Activated T-cell treated with anti-CD3 and anti-CD28 coated beads, Interleukin-2, amount 50 U/mL, for 72 hours (primary cell): ENCODE data around the gene DUOXA2. TPM values are rescaled to one million over a fixed set of nuclear protein-coding genes. Genes with fewer than 3 reads are reported as not detected.

ENCODE experiments used
- ATAC-seq, 2 donors: fragments of 150-1000 bp; cut with Tn5 transposase; replicated peaks in 1 of 2; 2 replicates each; pipeline ENCODE4 v1.10.0; 2021; ENCODE audit warnings: moderate library complexity in 2 of 2, mild to moderate bottlenecking in 1 of 2
- DNase-seq, 2 donors: peaks; one replicate each; pipeline ENCODE4 v3.0.0; 2021 to 2022; ENCODE audit warnings: mixed read lengths in 1 of 2
- H3K27ac Mint-ChIP-seq: one replicate; pipeline ENCODE4 v1.8.0; 2022; ENCODE audit warnings: mild to moderate bottlenecking, moderate library complexity, mixed read lengths
- H3K27me3 Mint-ChIP-seq: one replicate; pipeline ENCODE4 v1.8.0; 2022; ENCODE audit warnings: low read depth, mixed read lengths
- H3K36me3 Mint-ChIP-seq, 2 donors: one replicate each; pipeline ENCODE4 v1.8.0; 2022; ENCODE audit warnings: mixed read lengths in 2 of 2, mild to moderate bottlenecking in 1 of 2; ENCODE audit not compliant: insufficient read depth in 2 of 2
- H3K4me1 Mint-ChIP-seq: one replicate; pipeline ENCODE4 v1.8.0; 2022; ENCODE audit warnings: low read depth, mixed read lengths
- H3K4me3 Mint-ChIP-seq, 2 donors: one replicate each; pipeline ENCODE4 v1.8.0; 2022; ENCODE audit warnings: mild to moderate bottlenecking in 2 of 2, mixed read lengths in 2 of 2, moderate library complexity in 2 of 2
- H3K9me3 Mint-ChIP-seq, 2 donors: one replicate each; pipeline ENCODE4 v1.8.0; 2022; ENCODE audit warnings: mixed read lengths in 2 of 2
- total RNA-seq, 2 donors: library from RNA; stranded (reverse); gene quantifications; one replicate each; pipeline ENCODE4 v1.2.3, GENCODE V29; 2022

The DUOXA2 gene
- total RNA-seq, 2 donors from 2014 or later = not detected

- Mint-ChIP-seq H3K9me3 (no peaks in the 10 kb centered on the region), H3K36me3 (peaks cover 0 to 1% of the 10 kb centered on the region in 2 donors), H3K4me3 (peak overlapping the region; percentile 5 to 57), H3K4me1 (peaks cover 30% of the 10 kb centered on the region), H3K27ac (no peak overlapping the region), H3K27me3 (peaks cover 78% of the 10 kb centered on the region)
- DNase-seq (no peak), ATAC-seq (no peak)
These were observed 1.9 kb downstream of the DUOXA2 start for GRCh38 chr15:45116006-45116481.

GRCh38 chr15:45116482-45117307 lies 2.6 kb downstream of the DUOXA2 start:
- Mint-ChIP-seq H3K4me3 (peak overlapping the region; percentile 72 to 74), H3K9me3 (no peaks in the 10 kb centered on the region), H3K36me3 (peaks cover 0 to 1% of the 10 kb centered on the region in 2 donors), H3K27me3 (peaks cover 78% of the 10 kb centered on the region), H3K27ac (no peak overlapping the region), H3K4me1 (peaks cover 30% of the 10 kb centered on the region)
- DNase-seq = no peak
- ATAC-seq = no peak

DNA sequence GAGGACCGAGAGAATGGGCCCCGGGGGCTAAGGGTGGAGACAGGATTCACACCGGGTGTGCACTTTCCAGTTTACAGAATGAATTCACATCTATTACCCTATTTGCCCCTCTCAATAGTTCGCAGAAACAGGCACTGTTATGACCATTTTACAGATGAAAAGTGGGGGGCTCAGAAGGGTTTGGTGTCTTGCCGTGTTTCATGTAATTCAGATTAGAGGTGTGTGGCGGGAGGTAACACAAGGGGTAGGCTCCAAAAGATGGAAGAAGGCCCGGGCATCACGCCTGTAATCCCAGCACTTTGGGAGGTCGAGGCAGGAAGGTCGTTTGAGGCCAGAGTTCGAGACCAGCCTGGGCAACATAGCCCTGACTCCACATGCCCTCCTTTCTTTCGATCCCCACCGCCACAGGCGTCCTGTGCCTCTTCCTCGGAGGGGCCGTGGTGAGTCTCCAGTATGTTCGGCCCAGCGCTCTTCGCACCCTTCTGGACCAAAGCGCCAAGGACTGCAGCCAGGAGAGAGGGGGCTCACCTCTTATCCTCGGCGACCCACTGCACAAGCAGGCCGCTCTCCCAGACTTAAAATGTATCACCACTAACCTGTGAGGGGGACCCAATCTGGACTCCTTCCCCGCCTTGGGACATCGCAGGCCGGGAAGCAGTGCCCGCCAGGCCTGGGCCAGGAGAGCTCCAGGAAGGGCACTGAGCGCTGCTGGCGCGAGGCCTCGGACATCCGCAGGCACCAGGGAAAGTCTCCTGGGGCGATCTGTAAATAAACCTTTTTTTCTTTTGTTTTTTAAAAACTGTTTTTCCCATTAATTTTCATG lies 3.4 kb downstream of the DUOXA2 start:
- no peak overlapping the region for H3K27ac Mint-ChIP-seq
- peak; percentile 28 to 35 for ATAC-seq
- H3K9me3 Mint-ChIP-seq = no peaks in the 10 kb centered on the region
- H3K4me3 Mint-ChIP-seq = peak overlapping the region; percentile 72 to 74
- H3K36me3 Mint-ChIP-seq = peaks cover 0 to 1% of the 10 kb centered on the region in 2 donors
- peaks cover 70% of the 10 kb centered on the region for H3K27me3 Mint-ChIP-seq
- DNase-seq = no peak
- peaks cover 22% of the 10 kb centered on the region for H3K4me1 Mint-ChIP-seq

DNA sequence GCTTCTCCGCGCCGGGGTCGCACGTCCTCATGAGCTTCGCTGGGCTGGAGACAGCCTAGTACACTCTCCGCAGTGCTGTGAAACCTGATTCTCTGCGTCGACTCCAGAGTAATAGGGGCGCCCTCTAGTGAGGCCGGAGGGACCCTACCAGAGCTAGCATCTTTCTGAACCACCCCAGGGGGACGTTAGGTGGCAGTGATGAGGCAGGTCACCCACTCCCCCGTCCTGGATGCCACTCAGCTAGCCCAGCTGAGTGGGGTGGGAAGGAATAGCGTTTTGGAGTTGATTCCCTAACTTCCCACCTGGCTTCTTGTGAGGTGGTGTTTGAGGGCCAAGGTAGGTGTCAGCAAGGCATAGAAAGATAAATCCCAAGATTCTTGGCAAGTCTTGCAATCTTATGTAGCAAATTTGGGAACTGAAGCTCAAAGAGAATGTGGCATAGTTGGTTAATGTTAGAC lies 4.0 kb downstream of the DUOXA2 start:
- H3K9me3 Mint-ChIP-seq = no peaks in the 10 kb centered on the region
- ATAC-seq (peak; percentile 95 to 97), DNase-seq (peak; percentile 89 to 90)
- H3K27me3 Mint-ChIP-seq = peaks cover 63% of the 10 kb centered on the region
- peak overlapping the region; percentile 72 to 74 for H3K4me3 Mint-ChIP-seq
- H3K36me3 Mint-ChIP-seq = peaks cover 0 to 1% of the 10 kb centered on the region in 2 donors
- no peak overlapping the region for H3K27ac Mint-ChIP-seq
- H3K4me1 Mint-ChIP-seq = peaks cover 21% of the 10 kb centered on the region

GRCh38 chr15:45118996-45119395 lies 4.9 kb downstream of the DUOXA2 start:
- Mint-ChIP-seq H3K27me3 (peaks cover 63% of the 10 kb centered on the region), H3K27ac (no peak overlapping the region), H3K36me3 (peaks cover 0 to 1% of the 10 kb centered on the region in 2 donors), H3K4me3 (no peak overlapping the region), H3K4me1 (peaks cover 21% of the 10 kb centered on the region), H3K9me3 (no peaks in the 10 kb centered on the region)
- DNase-seq (no peak), ATAC-seq (no peak)

DNA sequence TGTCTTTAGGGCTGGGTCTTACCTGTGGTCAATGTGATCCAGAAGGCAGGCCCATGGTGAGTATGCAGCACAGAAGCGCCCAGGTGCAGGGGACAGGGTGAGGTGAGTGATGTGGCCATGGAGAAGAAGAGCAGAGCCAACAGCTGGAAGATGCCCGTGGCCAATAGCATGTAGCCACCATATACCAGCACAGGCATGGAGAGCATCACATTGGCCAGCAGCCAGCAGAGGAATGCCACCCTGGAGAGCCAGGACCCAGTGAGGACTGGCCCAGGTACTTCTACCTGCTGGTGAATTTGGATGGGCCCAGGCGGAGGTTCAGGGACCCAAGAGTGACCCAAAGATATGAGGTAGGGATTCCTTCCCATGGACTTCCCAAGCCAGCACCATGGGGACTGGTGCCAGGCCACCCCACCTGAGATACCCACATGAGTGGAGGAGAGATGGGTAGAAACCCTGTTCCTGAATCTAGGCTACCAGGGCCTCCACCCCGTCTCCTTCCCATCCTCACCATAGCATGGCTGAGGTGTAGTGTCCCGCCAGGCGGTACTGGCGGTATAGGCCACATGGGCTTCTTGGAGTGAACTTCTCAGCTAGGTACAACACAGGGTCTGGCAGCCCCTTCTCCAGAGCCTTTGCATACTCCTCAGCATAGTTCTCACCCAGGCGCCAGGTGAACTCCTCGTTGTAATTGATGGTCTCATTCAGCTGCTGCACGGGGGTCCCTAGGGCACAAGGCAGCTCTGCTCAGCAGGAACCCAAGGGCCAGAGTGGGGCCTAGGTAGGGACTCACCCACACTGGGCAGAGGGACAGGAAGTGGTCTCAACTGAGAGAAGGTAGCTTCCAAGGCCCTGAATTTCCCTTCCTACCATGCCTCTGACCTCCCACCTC lies 6.2 kb downstream of the DUOXA2 start:
- ATAC-seq (no peak), DNase-seq (no peak)
- no peaks in the 10 kb centered on the region for H3K9me3 Mint-ChIP-seq
- no peak overlapping the region for H3K4me3 Mint-ChIP-seq
- H3K27ac Mint-ChIP-seq = no peak overlapping the region
- H3K27me3 Mint-ChIP-seq = peaks cover 63% of the 10 kb centered on the region
- H3K36me3 Mint-ChIP-seq = peaks cover 0 to 1% of the 10 kb centered on the region in 2 donors
- peaks cover 21% of the 10 kb centered on the region for H3K4me1 Mint-ChIP-seq

DNA sequence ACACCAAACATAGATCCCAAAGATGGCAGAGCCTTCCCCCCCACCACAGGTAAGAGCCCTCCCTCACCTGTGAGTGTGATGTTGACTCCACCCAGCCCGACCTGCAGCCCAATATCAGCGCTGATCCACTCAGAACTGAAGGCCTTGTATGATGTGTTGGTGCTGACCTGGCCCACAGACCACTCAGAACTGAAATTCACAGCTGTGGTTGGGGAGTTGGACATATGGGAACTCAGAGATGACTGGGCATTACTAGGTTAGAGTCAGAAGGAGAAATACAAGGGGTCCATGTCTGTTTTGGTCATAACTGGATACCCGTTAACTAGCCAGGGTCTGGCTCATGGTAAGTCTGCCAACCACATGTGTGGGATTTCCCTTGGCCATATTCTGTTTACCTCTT lies 6.9 kb downstream of the DUOXA2 start:
- DNase-seq (no peak), ATAC-seq (no peak)
- Mint-ChIP-seq H3K4me1 (peaks cover 21% of the 10 kb centered on the region), H3K4me3 (no peak overlapping the region), H3K27ac (no peak overlapping the region), H3K9me3 (no peaks in the 10 kb centered on the region), H3K36me3 (peaks cover 0 to 1% of the 10 kb centered on the region in 2 donors), H3K27me3 (peaks cover 63% of the 10 kb centered on the region)

DNA sequence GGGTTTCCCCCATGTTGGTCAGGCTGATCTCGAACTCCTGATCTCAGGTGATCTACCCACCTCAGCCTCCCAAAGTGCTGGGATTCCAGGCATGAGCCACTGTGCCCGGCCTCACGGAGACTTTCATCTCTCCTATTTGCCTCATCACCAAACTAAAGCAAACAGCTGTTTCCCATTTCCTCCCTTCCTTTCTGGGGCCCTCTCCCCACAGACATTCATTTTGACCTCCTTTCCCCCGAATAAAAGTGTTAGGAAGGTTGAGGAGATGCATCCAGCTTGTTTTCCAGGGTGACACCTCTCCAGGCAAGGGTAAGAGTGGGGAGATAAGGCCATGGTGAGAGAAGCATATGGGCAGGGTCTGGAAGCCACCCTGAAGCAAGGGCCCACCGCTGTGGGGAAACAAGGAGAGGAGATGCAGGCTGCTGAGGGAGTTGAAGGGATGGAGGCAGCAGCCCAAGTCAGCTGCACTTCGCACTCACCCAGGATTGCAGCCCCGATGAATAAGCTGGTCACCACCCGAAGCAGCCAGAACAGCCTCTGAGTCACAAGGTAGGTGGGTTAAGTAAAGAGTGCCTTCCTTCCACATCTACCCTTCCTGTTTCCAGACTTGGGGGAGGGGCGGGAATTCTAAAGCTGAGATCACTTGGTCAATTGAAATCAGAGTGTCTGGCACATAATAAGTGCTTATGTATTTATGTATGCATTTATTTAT lies 7.7 kb downstream of the DUOXA2 start:
- H3K27ac Mint-ChIP-seq = no peak overlapping the region
- ATAC-seq (no peak), DNase-seq (no peak)
- no peaks in the 10 kb centered on the region for H3K9me3 Mint-ChIP-seq
- H3K27me3 Mint-ChIP-seq = peaks cover 60% of the 10 kb centered on the region
- no peak overlapping the region for H3K4me3 Mint-ChIP-seq
- peaks cover 0 to 1% of the 10 kb centered on the region in 2 donors for H3K36me3 Mint-ChIP-seq
- peaks cover 14% of the 10 kb centered on the region for H3K4me1 Mint-ChIP-seq

DNA sequence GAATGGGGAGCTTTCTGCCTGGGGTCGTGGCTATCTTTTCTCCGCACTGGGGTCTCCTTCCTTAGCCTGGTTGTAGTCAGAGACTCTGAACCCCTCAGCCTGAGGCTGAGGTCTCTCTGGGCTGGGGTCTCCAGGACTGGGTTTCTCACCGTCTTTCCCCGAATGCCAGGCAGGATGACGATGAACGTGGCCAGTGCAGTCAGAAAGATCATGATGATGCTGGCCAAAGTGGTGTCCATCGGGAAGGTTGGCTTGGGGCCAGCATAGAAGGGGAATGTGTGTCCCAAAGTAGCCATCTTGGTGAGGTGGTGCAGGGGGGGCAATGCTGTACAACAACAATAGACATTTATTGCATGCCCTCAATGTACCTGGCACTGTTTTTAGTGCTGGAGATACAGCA lies 8.6 kb downstream of the DUOXA2 start:
- ATAC-seq (no peak), DNase-seq (no peak)
- H3K4me1 Mint-ChIP-seq = peaks cover 7% of the 10 kb centered on the region
- no peak overlapping the region for H3K27ac Mint-ChIP-seq
- H3K27me3 Mint-ChIP-seq = peaks cover 56% of the 10 kb centered on the region
- H3K9me3 Mint-ChIP-seq = no peaks in the 10 kb centered on the region
- H3K4me3 Mint-ChIP-seq = no peak overlapping the region
- H3K36me3 Mint-ChIP-seq = peaks cover 0 to 1% of the 10 kb centered on the region in 2 donors

GRCh38 chr15:45123397-45123796 lies 9.3 kb downstream of the DUOXA2 start:
- H3K36me3 Mint-ChIP-seq = no peaks in the 10 kb centered on the region
- peaks cover 56% of the 10 kb centered on the region for H3K27me3 Mint-ChIP-seq
- ATAC-seq (no peak), DNase-seq (no peak)
- H3K27ac Mint-ChIP-seq = no peak overlapping the region
- peaks cover under 1% of the 10 kb centered on the region for H3K4me1 Mint-ChIP-seq
- no peaks in the 10 kb centered on the region for H3K9me3 Mint-ChIP-seq
- H3K4me3 Mint-ChIP-seq = no peak overlapping the region

DNA sequence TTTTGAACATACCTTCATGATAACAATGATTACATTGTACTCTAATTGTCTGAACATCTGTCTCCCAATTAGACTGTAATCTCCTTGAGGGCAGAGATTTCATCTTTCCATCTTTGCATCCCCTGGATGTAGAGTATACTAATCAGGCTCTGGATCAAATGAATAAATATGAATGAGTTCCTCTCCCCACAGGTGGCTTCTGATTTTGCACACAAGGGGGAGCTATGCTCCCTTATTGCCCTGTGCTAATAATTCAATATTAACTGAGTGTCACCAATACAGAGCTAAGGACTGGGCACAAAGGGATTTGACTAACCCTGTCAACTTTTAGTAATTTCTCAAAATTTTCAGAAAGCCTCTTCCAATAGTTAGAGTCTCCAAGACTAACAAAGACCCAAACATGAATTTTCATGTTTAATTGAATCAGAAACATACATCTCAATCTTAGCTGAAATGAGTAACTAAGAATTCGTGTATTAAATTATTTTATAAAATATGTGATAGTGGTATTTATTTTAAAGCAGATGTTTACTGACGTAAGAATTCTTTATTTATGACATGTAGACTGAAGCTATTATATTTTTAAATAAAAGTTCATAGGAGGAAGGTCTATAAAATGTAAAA lies 12.5 kb downstream of the DUOXA2 start:
- Mint-ChIP-seq H3K4me1 (no peaks in the 10 kb centered on the region), H3K9me3 (no peaks in the 10 kb centered on the region), H3K4me3 (no peak overlapping the region), H3K27me3 (peaks cover 66% of the 10 kb centered on the region), H3K36me3 (peaks cover 0 to 1% of the 10 kb centered on the region in 2 donors), H3K27ac (no peak overlapping the region)
- ATAC-seq (no peak), DNase-seq (no peak)
